Measurements from ENCODE around the gene P3H2.

Gene P3H2

DNA sequence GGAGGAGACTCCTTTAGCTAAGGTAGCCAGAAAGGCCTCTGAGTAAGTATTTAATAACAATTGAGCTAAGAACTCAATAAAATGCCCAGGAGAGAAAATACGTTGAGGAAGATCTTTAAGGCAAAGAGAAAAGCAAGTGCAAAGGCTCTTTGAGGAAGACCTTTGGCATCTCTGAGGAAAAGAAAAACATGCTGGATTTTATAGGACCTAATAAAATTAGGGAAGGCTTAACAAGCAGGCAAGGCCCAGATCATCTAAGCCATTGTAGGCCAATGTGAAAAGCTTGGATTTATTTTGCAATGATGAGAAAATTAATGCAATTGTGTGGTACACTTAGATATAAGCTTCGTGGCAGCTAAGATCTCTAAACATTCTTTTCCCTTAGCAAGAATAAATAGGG is 75.7 kb downstream of the P3H2 start:
- Histone ChIP-seq H3K4me1 (ENCODE audit: control insufficient read depth, low read depth, low read length) (peaks cover 65% of the 10 kb centered on the region), H3K36me3 (ENCODE audit: control insufficient read depth, low read depth, low read length) (no peaks in the 10 kb centered on the region), H3K27me3 (ENCODE audit: control insufficient read depth, insufficient read depth, low read length) (no peaks in the 10 kb centered on the region), H3K27ac (ENCODE audit: low read length) (peak overlapping the region; percentile 34), H3K9me3 (ENCODE audit: control insufficient read depth, low read depth, low read length) (no peaks in the 10 kb centered on the region), H3K4me3 (ENCODE audit: low read length) (no peak overlapping the region), H3K9ac (ENCODE audit: low read length) (peak overlapping the region; percentile 17)

DNA sequence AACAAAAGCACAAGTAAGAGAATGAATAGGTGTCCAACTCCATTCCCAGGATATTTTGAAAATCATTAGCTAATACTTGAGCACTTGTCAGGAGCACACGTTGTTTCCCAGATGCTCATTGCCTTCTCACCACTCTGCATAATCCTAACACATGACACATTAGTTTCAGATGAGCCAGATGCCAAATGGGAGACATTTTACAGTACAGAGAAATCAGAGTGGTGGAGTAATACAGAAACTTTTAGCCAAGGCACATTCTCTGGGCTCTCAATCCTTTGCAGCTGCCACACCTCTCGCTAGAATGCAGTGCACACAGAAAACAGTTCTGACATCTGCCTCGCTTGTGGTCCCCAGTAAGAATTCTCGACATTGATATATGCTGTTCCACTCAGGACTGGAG is 76.6 kb downstream of the P3H2 start:
- peaks cover 64% of the 10 kb centered on the region for H3K4me1 ChIP-seq (ENCODE audit: control insufficient read depth, low read depth, low read length)
- no peaks in the 10 kb centered on the region for H3K27me3 ChIP-seq (ENCODE audit: control insufficient read depth, insufficient read depth, low read length)
- H3K27ac ChIP-seq (ENCODE audit: low read length): peak overlapping the region; percentile 49
- H3K36me3 ChIP-seq (ENCODE audit: control insufficient read depth, low read depth, low read length): no peaks in the 10 kb centered on the region
- H3K9ac ChIP-seq (ENCODE audit: low read length): no peak overlapping the region
- no peaks in the 10 kb centered on the region for H3K9me3 ChIP-seq (ENCODE audit: control insufficient read depth, low read depth, low read length)
- no peak overlapping the region for H3K4me3 ChIP-seq (ENCODE audit: low read length)

DNA sequence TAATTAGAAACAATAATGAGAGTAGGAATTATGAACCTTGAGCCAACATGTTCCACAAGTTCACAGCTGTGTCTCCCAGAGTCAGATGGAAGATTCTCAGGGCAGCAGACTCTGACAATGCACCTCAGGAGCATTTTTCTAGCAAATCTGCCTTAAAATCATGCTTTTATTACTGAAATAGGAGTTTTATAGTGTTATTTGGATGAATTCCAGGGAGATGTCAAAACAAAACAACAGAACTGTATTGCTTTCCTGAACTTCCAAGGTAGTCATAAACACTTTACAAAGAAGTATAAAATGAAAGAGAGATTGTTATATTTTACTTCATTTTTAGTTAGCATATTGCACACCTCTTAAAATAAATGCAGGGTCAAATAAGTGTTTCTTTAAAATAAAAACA is 77.0 kb downstream of the P3H2 start:
- Histone ChIP-seq H3K4me1 (ENCODE audit: control insufficient read depth, low read depth, low read length) (peaks cover 61% of the 10 kb centered on the region), H3K9ac (ENCODE audit: low read length) (peak overlapping the region; percentile 23), H3K27ac (ENCODE audit: low read length) (peak overlapping the region; percentile 25)

DNA sequence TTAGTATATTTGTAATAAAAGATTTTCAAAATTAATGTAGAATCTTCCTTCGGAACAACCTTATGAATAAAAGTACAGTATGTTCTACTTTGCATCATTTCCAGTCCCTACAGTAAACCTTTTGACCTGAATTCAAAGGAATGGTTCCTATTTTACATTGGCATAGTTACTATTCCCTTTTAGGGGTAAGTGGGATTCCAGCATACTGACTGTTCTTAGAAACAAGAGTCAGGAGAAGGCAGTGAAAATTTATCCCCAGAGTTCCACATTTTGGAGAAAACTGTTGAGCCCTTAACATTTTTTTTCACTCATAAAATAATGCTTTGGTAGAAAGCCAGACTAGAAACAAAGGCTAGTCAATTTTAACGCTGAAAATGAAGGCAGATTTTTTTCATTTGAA is 78.1 kb downstream of the P3H2 start:
- H3K27ac ChIP-seq (ENCODE audit: low read length): peak overlapping the region; percentile 94
- H3K9me3 ChIP-seq (ENCODE audit: control insufficient read depth, low read depth, low read length): no peaks in the 10 kb centered on the region
- peak overlapping the region; percentile 49 for H3K9ac ChIP-seq (ENCODE audit: low read length)
- peak overlapping the region; percentile 26 for H3K4me3 ChIP-seq (ENCODE audit: low read length)
- H3K4me1 ChIP-seq (ENCODE audit: control insufficient read depth, low read depth, low read length): peaks cover 68% of the 10 kb centered on the region
- no peaks in the 10 kb centered on the region for H3K27me3 ChIP-seq (ENCODE audit: control insufficient read depth, insufficient read depth, low read length)
- no peaks in the 10 kb centered on the region for H3K36me3 ChIP-seq (ENCODE audit: control insufficient read depth, low read depth, low read length)

More for the DNA sequence above, 77.0 kb downstream of the P3H2 start:
- Histone ChIP-seq H3K4me3 (ENCODE audit: low read length) (no peak overlapping the region), H3K27me3 (ENCODE audit: control insufficient read depth, insufficient read depth, low read length) (no peaks in the 10 kb centered on the region), H3K36me3 (ENCODE audit: control insufficient read depth, low read depth, low read length) (no peaks in the 10 kb centered on the region), H3K9me3 (ENCODE audit: control insufficient read depth, low read depth, low read length) (no peaks in the 10 kb centered on the region)

DNA sequence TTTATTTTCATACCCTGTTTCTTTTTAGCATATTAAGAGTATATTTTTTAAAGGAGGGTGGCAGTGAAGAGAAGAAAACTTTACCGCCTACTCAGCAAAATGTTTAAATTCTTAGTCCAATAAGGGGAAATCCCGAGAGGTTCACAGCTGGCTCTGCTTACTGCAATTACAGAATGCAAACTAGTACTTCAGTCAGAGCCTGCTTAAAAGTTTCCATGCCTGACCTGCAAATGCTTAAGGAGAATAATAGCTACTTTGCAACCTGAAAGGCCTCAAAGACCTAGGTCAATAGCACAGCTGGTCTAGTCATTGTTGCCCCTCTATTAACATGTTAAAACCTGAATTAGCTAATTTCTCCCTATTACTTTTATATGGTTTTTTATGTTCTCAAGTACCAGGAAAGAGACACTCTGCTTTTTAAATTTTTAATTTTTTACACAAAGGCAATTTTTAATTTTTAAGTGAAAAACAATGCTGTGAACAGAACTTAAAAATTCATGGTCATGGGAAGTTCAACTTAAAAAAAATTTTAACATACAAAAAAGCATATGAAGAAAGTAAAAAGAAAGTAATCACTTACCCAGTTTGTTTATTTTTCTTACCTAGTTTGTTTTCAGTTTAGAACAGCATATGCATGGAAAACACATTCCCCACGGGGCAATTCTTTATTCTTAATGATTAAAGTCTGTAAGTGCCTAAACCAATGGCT is 79.2 kb downstream of the P3H2 start:
- Histone ChIP-seq H3K27me3 (ENCODE audit: control insufficient read depth, insufficient read depth, low read length) (no peaks in the 10 kb centered on the region), H3K36me3 (ENCODE audit: control insufficient read depth, low read depth, low read length) (no peaks in the 10 kb centered on the region), H3K4me3 (ENCODE audit: low read length) (peak overlapping the region; percentile 26), H3K27ac (ENCODE audit: low read length) (peak overlapping the region; percentile 78), H3K4me1 (ENCODE audit: control insufficient read depth, low read depth, low read length) (peaks cover 73% of the 10 kb centered on the region), H3K9me3 (ENCODE audit: control insufficient read depth, low read depth, low read length) (no peaks in the 10 kb centered on the region), H3K9ac (ENCODE audit: low read length) (peak overlapping the region; percentile 49)

DNA sequence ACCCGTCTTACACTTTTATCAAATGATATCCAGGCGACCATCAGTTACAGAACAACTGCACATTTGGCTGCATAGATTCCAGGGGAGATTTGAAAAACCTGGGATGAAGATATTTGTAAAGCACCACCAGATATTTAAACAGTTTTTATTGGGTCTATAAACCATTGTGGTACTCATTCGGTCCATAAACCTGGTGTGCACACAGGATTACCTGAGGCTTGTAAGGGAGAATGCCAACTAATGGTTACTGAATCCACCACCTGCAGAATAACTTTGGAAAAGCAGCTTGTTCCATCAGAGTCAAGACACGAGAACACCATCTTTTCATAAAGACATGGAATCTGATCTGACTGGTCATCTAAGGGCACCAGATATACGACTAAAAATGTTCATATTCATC is 80.6 kb downstream of the P3H2 start:
- Histone ChIP-seq H3K9me3 (ENCODE audit: control insufficient read depth, low read depth, low read length) (no peaks in the 10 kb centered on the region), H3K27ac (ENCODE audit: low read length) (peak overlapping the region; percentile 83), H3K4me1 (ENCODE audit: control insufficient read depth, low read depth, low read length) (peaks cover 80% of the 10 kb centered on the region), H3K27me3 (ENCODE audit: control insufficient read depth, insufficient read depth, low read length) (no peaks in the 10 kb centered on the region), H3K36me3 (ENCODE audit: control insufficient read depth, low read depth, low read length) (no peaks in the 10 kb centered on the region), H3K9ac (ENCODE audit: low read length) (no peak overlapping the region), H3K4me3 (ENCODE audit: low read length) (no peak overlapping the region)

DNA sequence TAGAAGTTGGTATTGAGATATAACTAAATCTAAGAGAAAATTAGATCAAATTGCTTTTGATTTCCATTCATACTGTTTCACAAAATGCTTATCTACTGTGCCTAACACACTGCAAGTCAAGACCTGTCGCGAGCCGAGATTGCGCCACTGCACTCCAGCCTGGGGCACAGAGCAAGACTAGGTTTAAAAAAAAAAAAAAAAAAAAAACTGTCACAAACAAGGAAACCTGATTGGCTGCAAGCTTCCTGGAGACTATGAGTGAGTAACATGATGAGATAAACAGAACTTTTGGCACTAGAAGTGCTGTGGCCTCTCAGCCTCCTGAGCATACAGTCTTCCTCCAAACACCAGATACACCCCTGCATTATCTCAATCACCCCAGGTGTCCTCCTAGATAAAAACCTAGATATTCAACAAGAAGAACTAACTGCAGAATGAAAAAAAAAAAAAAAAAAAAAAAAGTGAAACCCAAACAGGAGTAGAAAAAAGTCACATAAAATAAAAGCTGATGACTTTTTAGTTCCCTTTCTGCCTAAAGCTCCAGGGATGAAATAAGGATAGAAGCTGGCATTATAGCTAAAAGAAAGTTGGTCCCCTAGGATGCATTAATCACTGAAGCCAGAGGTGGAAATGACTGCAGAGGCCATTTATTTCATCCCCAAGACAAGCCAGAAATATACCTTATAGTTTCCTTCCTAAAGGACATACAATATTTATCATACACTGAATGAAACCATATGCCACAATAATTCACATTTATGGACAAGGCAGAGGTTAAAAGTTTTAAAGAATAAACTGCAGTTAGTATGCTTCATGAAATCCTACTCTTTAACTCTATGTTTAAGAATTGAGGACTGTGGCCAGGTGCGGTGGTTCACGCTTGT is 82.4 kb downstream of the P3H2 start:
- Histone ChIP-seq H3K27me3 (ENCODE audit: control insufficient read depth, insufficient read depth, low read length) (no peaks in the 10 kb centered on the region), H3K36me3 (ENCODE audit: control insufficient read depth, low read depth, low read length) (no peaks in the 10 kb centered on the region), H3K9ac (ENCODE audit: low read length) (no peak overlapping the region), H3K4me3 (ENCODE audit: low read length) (no peak overlapping the region), H3K27ac (ENCODE audit: low read length) (no peak overlapping the region), H3K4me1 (ENCODE audit: control insufficient read depth, low read depth, low read length) (peaks cover 72% of the 10 kb centered on the region), H3K9me3 (ENCODE audit: control insufficient read depth, low read depth, low read length) (no peaks in the 10 kb centered on the region)

DNA sequence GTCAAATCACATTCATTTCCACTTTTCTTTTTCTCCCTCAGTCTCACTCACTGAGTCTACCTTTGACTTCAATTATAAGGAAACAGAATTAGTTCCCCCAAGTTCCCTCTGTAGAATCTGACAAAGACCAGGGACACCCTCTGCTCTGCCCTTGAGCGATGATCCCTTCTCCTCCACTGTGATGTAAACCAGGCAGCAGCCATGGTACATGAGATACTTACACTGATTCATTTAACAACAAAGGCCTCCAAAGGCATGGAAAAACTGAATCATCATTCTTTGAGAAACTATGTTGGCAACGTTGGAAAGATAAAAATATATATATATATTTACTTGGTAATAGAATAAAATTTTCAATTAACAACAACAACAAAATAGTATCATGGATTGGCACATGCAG is 84.1 kb downstream of the P3H2 start:
- Histone ChIP-seq H3K27ac (ENCODE audit: low read length) (no peak overlapping the region), H3K36me3 (ENCODE audit: control insufficient read depth, low read depth, low read length) (no peaks in the 10 kb centered on the region), H3K27me3 (ENCODE audit: control insufficient read depth, insufficient read depth, low read length) (no peaks in the 10 kb centered on the region), H3K4me3 (ENCODE audit: low read length) (no peak overlapping the region), H3K9ac (ENCODE audit: low read length) (no peak overlapping the region), H3K9me3 (ENCODE audit: control insufficient read depth, low read depth, low read length) (no peaks in the 10 kb centered on the region), H3K4me1 (ENCODE audit: control insufficient read depth, low read depth, low read length) (peaks cover 65% of the 10 kb centered on the region)

DNA sequence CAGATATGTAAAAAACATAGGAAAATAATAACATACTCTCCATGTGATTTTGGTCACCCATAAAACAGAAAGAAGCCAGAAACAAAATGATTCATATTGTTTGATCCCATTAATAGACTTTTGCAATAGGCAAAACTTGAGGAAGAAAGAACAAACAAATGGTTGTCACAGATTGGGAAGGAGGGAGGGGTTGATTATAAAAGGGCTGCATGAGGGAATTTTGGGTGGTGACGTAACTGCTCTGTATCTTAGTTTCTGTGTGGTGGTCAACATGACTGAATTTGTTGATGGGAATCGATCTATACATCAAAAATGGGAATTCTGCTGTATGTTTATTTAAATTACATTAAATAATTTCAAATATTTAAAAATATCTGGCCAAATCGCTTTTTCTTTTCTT is 86.3 kb downstream of the P3H2 start:
- H3K4me3 ChIP-seq (ENCODE audit: low read length): no peak overlapping the region
- H3K27ac ChIP-seq (ENCODE audit: low read length): no peak overlapping the region
- H3K9ac ChIP-seq (ENCODE audit: low read length): no peak overlapping the region
- H3K9me3 ChIP-seq (ENCODE audit: control insufficient read depth, low read depth, low read length): no peaks in the 10 kb centered on the region
- peaks cover 52% of the 10 kb centered on the region for H3K4me1 ChIP-seq (ENCODE audit: control insufficient read depth, low read depth, low read length)
- no peaks in the 10 kb centered on the region for H3K27me3 ChIP-seq (ENCODE audit: control insufficient read depth, insufficient read depth, low read length)
- no peaks in the 10 kb centered on the region for H3K36me3 ChIP-seq (ENCODE audit: control insufficient read depth, low read depth, low read length)

DNA sequence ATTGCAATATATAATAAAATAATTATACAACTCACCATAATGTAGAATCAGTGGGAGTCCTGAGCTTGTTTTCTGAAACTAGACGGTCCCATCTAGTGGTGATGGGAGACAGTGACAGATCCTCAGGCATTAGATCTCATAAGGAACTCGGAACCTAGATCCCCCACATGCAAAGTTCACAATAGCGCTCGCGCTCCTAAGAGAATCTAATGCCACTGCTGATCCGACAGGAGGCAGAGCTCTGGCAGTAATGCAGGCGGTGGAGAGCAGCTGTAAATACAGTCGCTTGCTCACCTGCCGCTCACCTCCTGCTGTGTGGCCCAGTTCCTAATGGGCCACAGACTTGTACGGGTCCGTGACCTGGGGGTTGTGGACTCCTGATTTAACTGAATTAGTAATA is 87.8 kb downstream of the P3H2 start:
- no peaks in the 10 kb centered on the region for H3K36me3 ChIP-seq (ENCODE audit: control insufficient read depth, low read depth, low read length)
- H3K4me3 ChIP-seq (ENCODE audit: low read length): no peak overlapping the region
- H3K4me1 ChIP-seq (ENCODE audit: control insufficient read depth, low read depth, low read length): peaks cover 46% of the 10 kb centered on the region
- no peak overlapping the region for H3K27ac ChIP-seq (ENCODE audit: low read length)
- H3K9me3 ChIP-seq (ENCODE audit: control insufficient read depth, low read depth, low read length): no peaks in the 10 kb centered on the region
- no peaks in the 10 kb centered on the region for H3K27me3 ChIP-seq (ENCODE audit: control insufficient read depth, insufficient read depth, low read length)
- H3K9ac ChIP-seq (ENCODE audit: low read length): no peak overlapping the region

DNA sequence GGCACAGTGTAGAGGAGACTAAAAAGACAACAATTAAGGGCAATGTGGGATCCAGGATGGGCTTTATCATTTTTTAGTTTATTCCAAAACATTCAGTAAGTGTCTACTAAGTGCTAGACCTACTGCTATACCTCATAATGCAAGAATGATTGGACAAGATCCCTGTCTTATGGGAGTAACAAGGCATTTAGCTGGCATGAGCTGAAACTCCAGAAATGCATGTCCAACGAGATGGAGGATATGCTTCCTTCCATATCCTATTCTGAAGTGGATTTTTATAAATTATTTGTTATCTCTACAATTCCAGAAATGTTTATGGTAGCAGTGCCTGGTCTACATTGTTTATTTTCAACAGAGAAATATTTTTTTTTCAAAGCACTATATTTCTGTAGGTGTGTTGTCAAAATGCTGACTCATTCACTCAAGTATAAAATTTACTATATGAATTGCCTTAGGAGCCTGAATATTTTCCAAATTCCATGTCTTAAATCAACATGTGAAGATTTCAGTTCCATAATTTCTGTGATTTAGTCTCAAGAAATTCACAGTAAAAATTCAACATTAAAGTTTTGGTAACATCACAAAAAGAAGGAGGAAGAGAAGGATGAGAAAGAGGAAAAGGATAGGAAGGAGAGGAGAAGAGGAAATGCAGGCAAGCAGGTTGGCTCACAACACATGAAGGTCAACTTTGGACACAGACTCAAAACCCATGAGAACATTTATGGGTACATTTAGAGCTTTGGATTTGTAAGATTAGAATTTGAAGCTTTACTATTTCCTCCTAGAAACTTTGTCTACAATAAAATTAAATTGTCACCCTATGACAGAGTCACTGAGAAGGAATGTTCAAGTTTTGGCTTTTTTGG is 88.6 kb downstream of the P3H2 start:
- H3K4me3 ChIP-seq (ENCODE audit: low read length): no peak overlapping the region
- no peaks in the 10 kb centered on the region for H3K27me3 ChIP-seq (ENCODE audit: control insufficient read depth, insufficient read depth, low read length)
- H3K9ac ChIP-seq (ENCODE audit: low read length): no peak overlapping the region
- no peaks in the 10 kb centered on the region for H3K9me3 ChIP-seq (ENCODE audit: control insufficient read depth, low read depth, low read length)
- H3K36me3 ChIP-seq (ENCODE audit: control insufficient read depth, low read depth, low read length): no peaks in the 10 kb centered on the region
- no peak overlapping the region for H3K27ac ChIP-seq (ENCODE audit: low read length)
- H3K4me1 ChIP-seq (ENCODE audit: control insufficient read depth, low read depth, low read length): peaks cover 41% of the 10 kb centered on the region

Measured in iPS-18a (cell line).